Ovary (tissue), 3 donors: ENCODE measurements around the gene WDR82.

ENCODE experiments used
- CTCF ChIP-seq, 3 donors: fragments of 450-650 bp in 2 of 3; fragments of 200-600 bp in 1 of 3; IDR thresholded peaks; one replicate each; pipeline versions ENCODE4 v1.5.1 to v1.8.0; 2016 to 2022; ENCODE audit warnings: antibody characterized with exemption in 3 of 3, mild to moderate bottlenecking in 1 of 3
- EP300 ChIP-seq: sonication (generic); formaldehyde crosslinking; IDR thresholded peaks from one replicate; pipeline ENCODE4 v1.6.1; 2017; ENCODE audit warnings: antibody characterized with exemption
- POLR2A ChIP-seq: fragments of 450-650 bp; IDR thresholded peaks from one replicate; pipeline ENCODE4 v1.6.1; 2017; ENCODE audit warnings: antibody characterized with exemption, mild to moderate bottlenecking, moderate library complexity
- donor health status: DM: no; HTN: no; CAD: no.

- no peak for TF ChIP-seq CTCF (IDR thresholded peaks at IDR 0.05)
- TF ChIP-seq POLR2A, result no peak
- TF ChIP-seq EP300, result no peak
Measured at GRCh38 chr3:52245322-52246263, 32.9 kb downstream of the WDR82 start, which contains the start of gene PPM1M.
